DND-41 (cell line): ENCODE measurements around the gene FKRP.

Source experiments
- ATAC-seq: fragments of 200-7000 bp; cut with Tn5 transposase; 3 replicates; pipeline ENCODE4 v1.9.1; 2021; ENCODE audit warnings: low read depth; ENCODE audit not compliant: insufficient read depth
- DNase-seq: peaks from one replicate; pipeline ENCODE4 v3.0.0-alpha.2; 2020
- H2AFZ ChIP-seq: 2 replicates; pipeline ENCODE4 v1.6.0; 2012; ENCODE audit warnings: low read depth, low read length
- H3K27ac ChIP-seq: 2 replicates; pipeline ENCODE4 v1.5.1; 2012; ENCODE audit warnings: low read length, inconsistent platforms
- H3K27me3 ChIP-seq: fragments of 200-600 bp; sonication (generic); 2 replicates; pipeline ENCODE4 v1.6.0; 2012; ENCODE audit warnings: low read length, mild to moderate bottlenecking, inconsistent platforms; ENCODE audit not compliant: insufficient read depth, poor library complexity
- H3K36me3 ChIP-seq: 2 replicates; pipeline ENCODE4 v1.5.1; 2012; ENCODE audit warnings: low read length, inconsistent platforms; ENCODE audit not compliant: insufficient read depth
- H3K4me1 ChIP-seq: 2 replicates; pipeline ENCODE4 v1.5.1; 2012; ENCODE audit warnings: mild to moderate bottlenecking, low read length; ENCODE audit not compliant: insufficient read depth
- H3K4me2 ChIP-seq: 2 replicates; pipeline ENCODE4 v1.6.0; 2012; ENCODE audit warnings: mild to moderate bottlenecking, moderate library complexity, low read length, inconsistent platforms; ENCODE audit not compliant: insufficient read depth
- H3K4me3 ChIP-seq, 2 experiments: fragments of 200-600 bp in 1 of 2; shearing (Covaris generic) in 1 of 2; 2 replicates each; pipeline ENCODE4 v1.5.1; 2012 to 2016; ENCODE audit warnings: inconsistent platforms in 2 of 2, low read length in 2 of 2, mild to moderate bottlenecking in 2 of 2, low read depth in 1 of 2, moderate library complexity in 1 of 2
- H3K79me2 ChIP-seq: 2 replicates; pipeline ENCODE4 v1.6.0; 2012; ENCODE audit warnings: low read length, inconsistent platforms; ENCODE audit not compliant: insufficient read depth
- H3K9ac ChIP-seq: 2 replicates; pipeline ENCODE4 v1.6.0; 2012; ENCODE audit warnings: low read depth, mild to moderate bottlenecking, inconsistent platforms, low read length, moderate library complexity
- H3K9me3 ChIP-seq: 2 replicates; pipeline ENCODE4 v1.5.1; 2012; ENCODE audit warnings: low read length, moderate library complexity, mild to moderate bottlenecking, inconsistent platforms; ENCODE audit not compliant: insufficient read depth, severe bottlenecking
- H4K20me1 ChIP-seq: 2 replicates; pipeline ENCODE4 v1.6.0; 2012; ENCODE audit warnings: low read length; ENCODE audit not compliant: insufficient read depth
- CTCF ChIP-seq: IDR thresholded peaks from 2 replicates; pipeline ENCODE4 v1.5.1; 2012; ENCODE audit warnings: borderline replicate concordance, low read length, moderate library complexity, mild to moderate bottlenecking; ENCODE audit not compliant: poor library complexity, severe bottlenecking; ENCODE audit errors: extremely low read depth
- EZH2 ChIP-seq: IDR thresholded peaks from 3 replicates; pipeline ENCODE4 v1.6.1; 2012; ENCODE audit warnings: borderline replicate concordance, low read depth, mild to moderate bottlenecking, moderate library complexity, low read length, inconsistent platforms; ENCODE audit not compliant: severe bottlenecking

The FKRP gene

GRCh38 chr19:46730595-46730994 is 15.3 kb upstream of the FKRP start:
- H3K36me3 ChIP-seq, result peaks cover 97% of the 10 kb centered on the region
- H3K27me3 ChIP-seq, result no peaks in the 10 kb centered on the region
- H4K20me1 ChIP-seq, result peaks cover 84% of the 10 kb centered on the region
- no peak overlapping the region for H3K4me3 ChIP-seq
- H3K27ac ChIP-seq, result no peak overlapping the region
- H3K79me2 ChIP-seq, result peaks cover 69% of the 10 kb centered on the region
- H3K4me2 ChIP-seq, result no peak overlapping the region
- H2AFZ ChIP-seq, result no peak overlapping the region
- DNase-seq, result no peak
- TF ChIP-seq CTCF (no peak), EZH2 (no peak)
- H3K9ac ChIP-seq, result no peak overlapping the region
- no peaks in the 10 kb centered on the region for H3K9me3 ChIP-seq
- no peaks in the 10 kb centered on the region for H3K4me1 ChIP-seq
- ATAC-seq, result no peak

GRCh38 chr19:46731007-46731501 is 14.8 kb upstream of the FKRP start:
- H3K27ac ChIP-seq, result no peak overlapping the region
- H2AFZ ChIP-seq, result no peak overlapping the region
- H3K4me3 ChIP-seq, result no peak overlapping the region
- peaks cover 70% of the 10 kb centered on the region for H3K79me2 ChIP-seq
- peaks cover 92% of the 10 kb centered on the region for H3K36me3 ChIP-seq
- DNase-seq, result no peak
- no peaks in the 10 kb centered on the region for H3K9me3 ChIP-seq
- no peak overlapping the region for H3K9ac ChIP-seq
- no peak overlapping the region for H3K4me2 ChIP-seq
- peaks cover 80% of the 10 kb centered on the region for H4K20me1 ChIP-seq
- H3K4me1 ChIP-seq, result no peaks in the 10 kb centered on the region
- H3K27me3 ChIP-seq, result no peaks in the 10 kb centered on the region
- TF ChIP-seq CTCF (no peak), EZH2 (no peak)
- ATAC-seq, result no peak

- Histone ChIP-seq H3K27me3 (no peaks in the 10 kb centered on the region), H3K79me2 (peaks cover 74% of the 10 kb centered on the region), H3K36me3 (peaks cover 89% of the 10 kb centered on the region), H2AFZ (no peak overlapping the region), H3K9ac (no peak overlapping the region), H3K4me2 (no peak overlapping the region), H3K4me3 (no peak overlapping the region), H3K4me1 (no peaks in the 10 kb centered on the region), H3K27ac (no peak overlapping the region), H4K20me1 (peaks cover 77% of the 10 kb centered on the region), H3K9me3 (no peaks in the 10 kb centered on the region)
- DNase-seq (no peak), ATAC-seq (no peak)
- no peak for TF ChIP-seq EZH2
- no peak for TF ChIP-seq CTCF
These were observed 14.3 kb upstream of the FKRP start for GRCh38 chr19:46731584-46731983.
